Hematopoietic multipotent progenitor cell treated with erythropoietin and hydrocortisone succinate and interleukin-3 and kit ligand, for 6 days (in vitro differentiated cells): ENCODE results near the gene TEAD1.

Source experiments
- DNase-seq: peaks from one replicate; pipeline ENCODE4 v3.0.0-alpha.2; 2015

The TEAD1 gene

GRCh38 chr11:12962306-12962705 is 288.1 kb downstream of the TEAD1 start:
- no peak for DNase-seq

GRCh38 chr11:12963051-12963450 is 288.8 kb downstream of the TEAD1 start:
- no peak for DNase-seq

GRCh38 chr11:12963792-12964536 is 289.7 kb downstream of the TEAD1 start:
- DNase-seq = peak; percentile 75

- DNase-seq = no peak
Measured at GRCh38 chr11:12964650-12965049, 290.4 kb downstream of the TEAD1 start.

GRCh38 chr11:12966002-12966401 is 291.8 kb downstream of the TEAD1 start:
- DNase-seq = no peak

GRCh38 chr11:12968101-12968500 is 293.9 kb downstream of the TEAD1 start:
- DNase-seq = no peak

- DNase-seq = no peak
Measured at GRCh38 chr11:12968826-12969225, 294.6 kb downstream of the TEAD1 start.

GRCh38 chr11:12971955-12972354 is 297.7 kb downstream of the TEAD1 start:
- no peak for DNase-seq

GRCh38 chr11:12973528-12974181 is 299.4 kb downstream of the TEAD1 start:
- no peak for DNase-seq

GRCh38 chr11:12975195-12975594 is 301.0 kb downstream of the TEAD1 start:
- DNase-seq = peak; percentile 54

GRCh38 chr11:12979928-12980689 is 305.9 kb downstream of the TEAD1 start:
- DNase-seq = peak; percentile 73

GRCh38 chr11:12981676-12982522 is 307.7 kb downstream of the TEAD1 start:
- DNase-seq = no peak

- no peak for DNase-seq
Measured at GRCh38 chr11:12983336-12983735, 309.1 kb downstream of the TEAD1 start.

GRCh38 chr11:12986194-12986898 is 312.1 kb downstream of the TEAD1 start:
- DNase-seq = no peak

- no peak for DNase-seq
Measured at GRCh38 chr11:12989428-12990161, 315.4 kb downstream of the TEAD1 start.

GRCh38 chr11:12990162-12990480 is 315.9 kb downstream of the TEAD1 start:
- DNase-seq = no peak

GRCh38 chr11:12991426-12991825 is 317.2 kb downstream of the TEAD1 start:
- no peak for DNase-seq

- no peak for DNase-seq
Measured at GRCh38 chr11:12993626-12994025, 319.4 kb downstream of the TEAD1 start.
